Karpas-422 (cell line): ENCODE results near the gene ETNK1. TPM values are rescaled to one million over a fixed set of nuclear protein-coding genes. Genes with fewer than 3 reads are reported as not detected.
"Not testable (repeated sequence)": the region's sequence is repeated elsewhere in the genome, so short reads cannot be mapped to it uniquely, and the experiment has no call there.

Source experiments
- DNase-seq: peaks from one replicate; pipeline ENCODE4 v3.0.0-alpha.2; 2015
- H2AFZ ChIP-seq: fragments of 200-600 bp; sonication (generic); 2 replicates; pipeline ENCODE4 v1.6.1; 2014; ENCODE audit warnings: antibody characterized with exemption, low read length, mixed read lengths
- H3K27ac ChIP-seq: fragments of 200-600 bp; sonication (generic); 2 replicates; pipeline ENCODE4 v1.5.1; 2014; ENCODE audit warnings: mild to moderate bottlenecking, low read length, moderate library complexity
- H3K27me3 ChIP-seq: fragments of 200-600 bp; sonication (generic); 2 replicates; pipeline ENCODE4 v1.6.1; 2014; ENCODE audit warnings: low read length, mixed read lengths
- H3K36me3 ChIP-seq: fragments of 200-600 bp; sonication (generic); 2 replicates; pipeline ENCODE4 v1.6.1; 2014; ENCODE audit warnings: low read length, mixed read lengths; ENCODE audit not compliant: insufficient read depth
- H3K4me1 ChIP-seq: fragments of 200-600 bp; sonication (generic); 2 replicates; pipeline ENCODE4 v1.6.1; 2014; ENCODE audit warnings: mild to moderate bottlenecking, low read length, mixed read lengths
- H3K4me2 ChIP-seq: fragments of 200-600 bp; sonication (generic); 2 replicates; pipeline ENCODE4 v1.6.1; 2014; ENCODE audit warnings: low read length, low read depth, mild to moderate bottlenecking; ENCODE audit not compliant: poor library complexity, severe bottlenecking
- H3K4me3 ChIP-seq: fragments of 200-600 bp; sonication (generic); 2 replicates; pipeline ENCODE4 v1.5.1; 2014; ENCODE audit warnings: mild to moderate bottlenecking, antibody characterized with exemption, low read length, mixed read lengths
- H3K79me2 ChIP-seq: fragments of 200-600 bp; sonication (generic); 2 replicates; pipeline ENCODE4 v1.6.1; 2014; ENCODE audit warnings: mild to moderate bottlenecking, low read length, mixed read lengths
- H3K9ac ChIP-seq: fragments of 200-600 bp; sonication (generic); 2 replicates; pipeline ENCODE4 v1.6.0; 2014; ENCODE audit warnings: low read length
- H3K9me2 ChIP-seq: fragments of 200-600 bp; sonication (generic), shearing (Covaris generic); replicated peaks from 2 replicates; pipeline ENCODE4 v1.6.0; 2014; ENCODE audit warnings: mild to moderate bottlenecking, low read length, moderate library complexity; ENCODE audit not compliant: insufficient read depth
- H3K9me3 ChIP-seq: fragments of 300-700, 200-600 bp; sonication (generic); 2 replicates; pipeline ENCODE4 v1.6.1; 2014; ENCODE audit warnings: low read length, mixed read lengths
- H4K20me1 ChIP-seq: fragments of 200-600 bp; sonication (generic); 2 replicates; pipeline ENCODE4 v1.6.1; 2014; ENCODE audit warnings: mild to moderate bottlenecking, antibody characterized with exemption, low read length, low read depth; ENCODE audit not compliant: insufficient read depth
- total RNA-seq: library from RNA; depleted of rRNA; stranded (reverse); fragments of >200 nt; shearing (Covaris generic); gene quantifications from 2 replicates; pipeline ENCODE4 v1.2.3, GENCODE V29; 2014; ENCODE audit warnings: low replicate concordance

The ETNK1 gene
- total RNA-seq, 1 experiment from 2014 or later, result 93.7 TPM

GRCh38 chr12:22682663-22683062 is 57.7 kb downstream of the ETNK1 start:
- no peaks in the 10 kb centered on the region for H3K9me2 ChIP-seq
- H3K79me2 ChIP-seq, result peaks cover 32% of the 10 kb centered on the region
- no peaks in the 10 kb centered on the region for H4K20me1 ChIP-seq
- H2AFZ ChIP-seq, result no peak overlapping the region
- no peak overlapping the region for H3K4me2 ChIP-seq
- H3K27ac ChIP-seq, result peak overlapping the region; percentile 12; the same call in 1 of the 2 replicates
- H3K4me3 ChIP-seq, result no peak overlapping the region
- no peaks in the 10 kb centered on the region for H3K9me3 ChIP-seq
- no peaks in the 10 kb centered on the region for H3K27me3 ChIP-seq
- DNase-seq, result no peak
- no peak overlapping the region for H3K9ac ChIP-seq
- peaks cover 35% of the 10 kb centered on the region for H3K36me3 ChIP-seq
- H3K4me1 ChIP-seq, result peaks cover 20% of the 10 kb centered on the region

- H3K9me2 ChIP-seq, result no peaks in the 10 kb centered on the region
- peaks cover 20% of the 10 kb centered on the region for H3K4me1 ChIP-seq
- H3K9ac ChIP-seq, result no peak overlapping the region
- H4K20me1 ChIP-seq, result no peaks in the 10 kb centered on the region
- 0 out of 2 replicates have a peak overlapping the region, but pooled peaks have one; percentile 12 for H3K27ac ChIP-seq
- H3K36me3 ChIP-seq, result peaks cover 38% of the 10 kb centered on the region
- H2AFZ ChIP-seq, result no peak overlapping the region
- no peak overlapping the region for H3K4me3 ChIP-seq
- H3K79me2 ChIP-seq, result peaks cover 31% of the 10 kb centered on the region
- H3K27me3 ChIP-seq, result no peaks in the 10 kb centered on the region
- no peaks in the 10 kb centered on the region for H3K9me3 ChIP-seq
- H3K4me2 ChIP-seq, result no peak overlapping the region
- no peak for DNase-seq
Measured at GRCh38 chr12:22683131-22683530, 58.2 kb downstream of the ETNK1 start.

GRCh38 chr12:22684140-22685118 is 59.5 kb downstream of the ETNK1 start:
- Histone ChIP-seq H4K20me1 (no peaks in the 10 kb centered on the region), H3K27ac (no peak overlapping the region), H3K9me2 (no peaks in the 10 kb centered on the region), H3K4me3 (no peak overlapping the region), H2AFZ (no peak overlapping the region), H3K4me2 (no peak overlapping the region), H3K4me1 (peaks cover 20% of the 10 kb centered on the region), H3K9me3 (no peaks in the 10 kb centered on the region), H3K27me3 (no peaks in the 10 kb centered on the region), H3K9ac (no peak overlapping the region), H3K36me3 (peaks cover 38% of the 10 kb centered on the region; the same call in 1 of the 2 replicates), H3K79me2 (peaks cover 25% of the 10 kb centered on the region)
- DNase-seq, result peak; percentile 80

DNA sequence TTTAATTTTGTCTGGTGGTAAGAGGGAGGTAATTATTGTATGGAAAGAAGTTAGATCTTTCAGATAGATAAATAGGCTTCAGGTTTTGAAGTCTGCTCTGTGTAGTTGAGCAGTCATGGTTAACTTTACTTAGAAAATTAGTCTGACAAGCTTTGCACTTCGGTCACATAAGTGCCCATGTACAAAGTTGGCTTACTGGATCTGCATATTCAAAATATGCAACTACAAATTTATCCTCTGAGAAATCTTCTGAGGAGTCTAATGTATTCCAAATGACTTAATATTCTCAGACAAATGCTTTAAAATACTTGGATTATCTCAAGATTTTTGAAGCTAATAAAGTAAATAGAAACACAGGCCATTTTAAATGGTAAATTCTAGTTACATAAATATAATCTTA is 61.2 kb downstream of the ETNK1 start:
- peaks cover 16% of the 10 kb centered on the region for H3K79me2 ChIP-seq
- no peak for DNase-seq
- H4K20me1 ChIP-seq, result no peaks in the 10 kb centered on the region
- no peak overlapping the region for H3K9ac ChIP-seq
- no peak overlapping the region for H2AFZ ChIP-seq
- no peaks in the 10 kb centered on the region for H3K9me3 ChIP-seq
- no peaks in the 10 kb centered on the region for H3K27me3 ChIP-seq
- no peak overlapping the region for H3K4me3 ChIP-seq
- no peaks in the 10 kb centered on the region for H3K9me2 ChIP-seq
- no peak overlapping the region for H3K4me2 ChIP-seq
- H3K27ac ChIP-seq, result no peak overlapping the region
- H3K36me3 ChIP-seq, result peaks cover 47% of the 10 kb centered on the region; the same call in 1 of the 2 replicates
- peaks cover 20% of the 10 kb centered on the region for H3K4me1 ChIP-seq

DNA sequence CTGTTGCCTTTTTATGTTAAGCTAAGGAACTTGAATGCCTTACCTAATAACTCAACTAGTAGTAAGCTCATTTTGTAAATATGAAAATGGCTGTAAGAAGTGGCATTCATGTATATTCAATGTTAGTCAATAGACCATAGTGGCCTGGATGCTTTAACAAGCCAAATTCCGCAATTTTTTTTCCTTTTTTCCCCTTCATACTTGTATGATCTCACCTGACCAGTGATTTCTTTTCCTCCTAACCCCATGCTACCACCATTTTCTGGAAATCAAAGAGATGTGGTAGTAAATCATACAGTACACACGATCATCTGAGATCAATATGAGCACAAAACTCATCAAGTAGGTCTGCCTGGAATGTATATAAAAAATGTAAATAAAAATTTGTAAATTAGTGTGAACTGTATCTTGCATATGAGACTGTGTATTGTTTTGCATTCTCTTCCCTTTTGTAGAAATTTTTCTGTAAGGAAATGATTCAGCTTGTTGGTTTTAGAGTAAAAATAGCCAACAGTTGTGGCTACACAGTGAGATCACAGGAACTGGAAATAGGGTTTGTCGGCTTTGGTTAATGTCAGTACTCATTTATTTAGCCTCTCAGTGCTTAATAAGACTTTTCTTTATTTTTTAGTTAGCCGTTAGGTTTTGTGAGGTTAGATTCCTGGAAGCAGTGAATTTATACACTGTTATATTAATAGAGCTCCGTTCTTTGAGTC is 62.5 kb downstream of the ETNK1 start:
- no peaks in the 10 kb centered on the region for H3K9me3 ChIP-seq
- DNase-seq, result no peak
- no peak overlapping the region for H3K27ac ChIP-seq
- no peaks in the 10 kb centered on the region for H3K27me3 ChIP-seq
- H2AFZ ChIP-seq, result no peak overlapping the region
- H3K79me2 ChIP-seq, result peaks cover 16% of the 10 kb centered on the region
- H3K36me3 ChIP-seq, result peaks cover 53% of the 10 kb centered on the region; the same call in 1 of the 2 replicates
- H4K20me1 ChIP-seq, result no peaks in the 10 kb centered on the region
- H3K4me1 ChIP-seq, result peaks cover 10% of the 10 kb centered on the region
- H3K4me2 ChIP-seq, result no peak overlapping the region
- no peak overlapping the region for H3K9ac ChIP-seq
- no peak overlapping the region for H3K4me3 ChIP-seq
- no peaks in the 10 kb centered on the region for H3K9me2 ChIP-seq

DNA sequence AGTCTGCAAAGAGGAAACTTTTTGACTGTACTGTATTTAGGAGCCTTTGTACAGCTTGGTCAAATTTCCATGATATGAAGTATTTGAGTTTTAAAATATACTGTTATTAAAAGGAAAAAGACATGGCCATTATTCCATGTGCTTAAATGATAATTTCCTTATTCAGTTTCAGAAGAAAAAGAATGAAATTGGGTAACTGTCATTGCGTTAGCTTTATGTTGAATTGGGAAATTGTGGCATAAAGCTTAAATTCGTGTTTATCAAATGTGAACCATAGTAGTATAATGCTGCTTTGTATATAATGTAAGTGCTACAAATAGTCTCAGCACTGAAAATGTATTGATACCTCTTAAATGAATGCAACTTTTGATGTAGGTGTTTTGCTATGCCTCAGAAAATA is 64.9 kb downstream of the ETNK1 start:
- Histone ChIP-seq H3K9me2 (no peaks in the 10 kb centered on the region), H3K4me1 (no peaks in the 10 kb centered on the region), H3K36me3 (peaks cover 51% of the 10 kb centered on the region; the same call in 1 of the 2 replicates), H3K9ac (no peak overlapping the region), H3K4me2 (no peak overlapping the region), H3K27ac (no peak overlapping the region), H3K9me3 (no peaks in the 10 kb centered on the region), H4K20me1 (no peaks in the 10 kb centered on the region), H3K4me3 (no peak overlapping the region), H3K79me2 (peaks cover 4% of the 10 kb centered on the region; the same call in 1 of the 2 replicates), H2AFZ (no peak overlapping the region), H3K27me3 (no peaks in the 10 kb centered on the region)
- DNase-seq, result no peak

GRCh38 chr12:22691319-22691718 is 66.3 kb downstream of the ETNK1 start:
- no peaks in the 10 kb centered on the region for H3K9me2 ChIP-seq
- H3K9me3 ChIP-seq, result no peaks in the 10 kb centered on the region
- no peaks in the 10 kb centered on the region for H4K20me1 ChIP-seq
- H3K4me3 ChIP-seq, result no peak overlapping the region
- no peak overlapping the region for H3K4me2 ChIP-seq
- no peak overlapping the region for H3K9ac ChIP-seq
- DNase-seq, result no peak
- no peaks in the 10 kb centered on the region for H3K4me1 ChIP-seq
- no peak overlapping the region for H2AFZ ChIP-seq
- H3K36me3 ChIP-seq, result peaks cover 36% of the 10 kb centered on the region; the same call in 1 of the 2 replicates
- no peak overlapping the region for H3K27ac ChIP-seq
- no peaks in the 10 kb centered on the region; the same call in 1 of the 2 replicates for H3K79me2 ChIP-seq
- no peaks in the 10 kb centered on the region for H3K27me3 ChIP-seq

GRCh38 chr12:22692467-22692866 is 67.5 kb downstream of the ETNK1 start:
- not testable (repeated sequence) for H3K4me3 ChIP-seq, H3K4me2 ChIP-seq, H3K79me2 ChIP-seq, H4K20me1 ChIP-seq, H3K9me2 ChIP-seq, H3K9me3 ChIP-seq, H2AFZ ChIP-seq, H3K9ac ChIP-seq, H3K27ac ChIP-seq, H3K27me3 ChIP-seq, H3K4me1 ChIP-seq
- H3K36me3 ChIP-seq, result peaks cover 29% of the 10 kb centered on the region; the same call in 1 of the 2 replicates
- DNase-seq, result peak; percentile 43
